Measurements from ENCODE around the gene ADGRG6. TPM values are rescaled to one million over a fixed set of nuclear protein-coding genes. Genes with fewer than 3 reads are reported as not detected.
A peak's percentile ranks its signal among the peaks of the same experiment; 100 is the strongest.

ADGRG6 gene
- total RNA-seq (2021), result 2.2 and 2.5 TPM in 2 replicates
- long read RNA-seq, partial matches to known transcripts, result 1 of 2 reads
- long read RNA-seq, other reads (novel, unspliced or antisense), result 1 of 2 reads

DNA sequence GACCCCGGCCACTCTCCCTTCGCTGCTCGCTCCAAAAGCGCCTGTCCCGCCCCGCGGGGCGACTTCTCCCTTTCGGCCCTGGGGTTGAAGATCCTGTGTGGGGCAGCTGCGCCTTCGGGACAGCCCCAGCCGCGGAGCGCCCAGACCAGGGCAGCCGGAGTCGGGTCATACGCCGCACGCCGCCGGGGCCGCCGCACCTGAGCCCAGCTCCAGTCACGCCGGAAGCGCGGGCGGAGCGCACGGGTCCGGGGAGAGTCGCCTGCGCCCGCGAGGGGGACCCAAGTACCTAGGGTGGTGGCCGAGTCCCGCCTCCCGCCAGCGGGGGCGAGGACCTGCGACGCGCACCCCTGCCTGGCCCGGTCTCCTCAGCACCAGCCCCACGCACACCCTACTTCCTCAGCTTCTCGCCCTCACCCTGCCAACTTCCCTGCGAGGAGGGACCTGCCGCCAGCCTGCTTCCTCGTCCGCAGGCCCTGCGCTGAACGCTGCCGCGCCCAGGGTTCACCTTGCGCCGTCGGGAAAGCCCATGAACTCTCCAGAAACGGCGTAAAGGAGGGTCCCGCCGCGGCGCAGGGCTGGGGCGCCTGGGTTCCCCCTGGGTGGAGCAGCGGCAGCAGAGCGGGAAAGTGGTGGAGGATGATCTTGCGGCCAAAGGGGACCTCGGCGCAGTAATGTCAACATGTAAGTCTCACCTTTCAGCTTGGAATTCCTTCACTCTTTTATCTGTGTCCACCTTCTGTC, at the start of gene ADGRG6:
Gene ADGRG6 (plus strand): TSS at position 357 of the 741 bp plus-strand sequence. CDS start 323 bp downstream, at position 680.
- Histone ChIP-seq H3K79me1 (ENCODE audit: insufficient read depth, low read depth, low read length, poor library complexity, severe bottlenecking) (no peaks in the 10 kb centered on the region), H2AFZ (ENCODE audit: low read length) (no peak within 1 kb of the TSS), H3K18ac (ENCODE audit: insufficient read length, low read depth, low read length) (peak within 1 kb of the TSS; percentile 72), H3K4ac (ENCODE audit: low read depth, low read length) (no peak within 1 kb of the TSS), H3K23ac (ENCODE audit: insufficient read length, low read depth, low read length) (no peak within 1 kb of the TSS), H2BK120ac (ENCODE audit: low read depth, low read length, poor library complexity, severe bottlenecking) (no peak within 1 kb of the TSS), H3K79me2 (ENCODE audit: insufficient read depth, low read length) (no peaks in the 10 kb centered on the region), H4K8ac (replicated peaks; ENCODE audit: insufficient read length, low read depth, low read length) (no peak within 1 kb of the TSS), H4K20me1 (ENCODE audit: control insufficient read depth, insufficient read depth, insufficient read length) (no peaks in the 10 kb centered on the region), H3K4me1 (ENCODE audit: insufficient read depth, low read length) (no peaks in the 10 kb centered on the region; the same call in 1 of the 2 replicates), H2BK15ac (ENCODE audit: low read depth, low read length) (no peak within 1 kb of the TSS), H3K23me2 (ENCODE audit: insufficient read length, low read depth, low read length, poor library complexity, severe bottlenecking) (peaks cover 7% of the 10 kb centered on the region), H2BK5ac (ENCODE audit: insufficient read length, low read length) (no peak within 1 kb of the TSS), H3K56ac (ENCODE audit: insufficient read length, low read depth, low read length) (no peak within 1 kb of the TSS), H3T11ph (ENCODE audit: low read length) (no peak within 1 kb of the TSS), H4K5ac (ENCODE audit: insufficient read length, low read depth, low read length) (no peak within 1 kb of the TSS), H2AK5ac (ENCODE audit: insufficient read length, low read length) (no peak within 1 kb of the TSS), H3K4me2 (ENCODE audit: insufficient read depth, insufficient read length, low read length) (peak within 1 kb of the TSS; percentile 65), H3K9ac (ENCODE audit: extremely low read depth, insufficient read length, low read length) (no peak within 1 kb of the TSS), H3K9me3 (ENCODE audit: control insufficient read depth, low read depth, low read length) (no peaks in the 10 kb centered on the region), H4K91ac (ENCODE audit: insufficient read length, low read depth, low read length) (no peak within 1 kb of the TSS), H2BK20ac (ENCODE audit: low read depth, low read length, poor library complexity, severe bottlenecking) (no peak within 1 kb of the TSS), H3K27me3 (ENCODE audit: insufficient read depth, low read length) (peaks cover 8% of the 10 kb centered on the region; the same call in 1 of the 2 replicates), H3K14ac (ENCODE audit: insufficient read depth, low read length) (peak within 1 kb of the TSS; percentile 85), H3K27ac (ENCODE audit: insufficient read length, low read depth, low read length) (no peak within 1 kb of the TSS), H2BK12ac (ENCODE audit: insufficient read length, low read depth, low read length) (no peak within 1 kb of the TSS)
- no peaks in the 10 kb centered on the region; a peak in 1 of 7 replicates for H3K36me3 Mint-ChIP-seq (ENCODE audit: insufficient read depth in 1 of 3, low read depth in 3 of 3)
- no peak within 1 kb of the TSS for H3K27ac Mint-ChIP-seq
- DNase-seq, result peak; percentile 75
- peak; percentile 38; the same call in 2 of the 3 replicates for TF ChIP-seq CTCF (conservative IDR thresholded peaks at IDR 0.05)
- peaks cover 35% of the 10 kb centered on the region for H3K27me3 Mint-ChIP-seq (ENCODE audit: low read depth)
- peaks cover 0 to 3% of the 10 kb centered on the region in 2 experiments; a peak in 1 of 5 replicates for H3K9me3 Mint-ChIP-seq
- no CpG with 5 or more reads among the region's 69 CpGs for WGBS (ENCODE audit: extremely low coverage, insufficient read length, low lambda C conversion rate)
- H3K4me3 Mint-ChIP-seq, result peak within 1 kb of the TSS; percentile 77 to 84
- peaks cover 27 to 28% of the 10 kb centered on the region in 2 experiments for H3K4me1 Mint-ChIP-seq
